ENCODE data around the gene UPF3A. TPM values are rescaled to one million over a fixed set of nuclear protein-coding genes. Genes with fewer than 3 reads are reported as not detected.

Gene UPF3A
- total and polyA plus RNA-seq, 9 of the 15 experiments (the other 6 are each of a cell fraction or from before 2014, with no cell fraction given), result 15.6 to 76.5 (median 40.9) TPM

GRCh38 chr13:114257014-114257413 is 24.4 kb upstream of the UPF3A start:
- Histone ChIP-seq H4K20me1 (replicated peaks; ENCODE audit: control insufficient read depth, insufficient read depth, low read length) (no peaks in the 10 kb centered on the region), H3K36me3 (ENCODE audit: control insufficient read depth, insufficient read depth, low read length) (peaks cover 92% of the 10 kb centered on the region), H3K4me1 (replicated peaks in 1 of 2; ENCODE audit: control insufficient read depth in 2 of 2, insufficient read depth in 2 of 2, low read length in 2 of 2) (peaks cover 0 to 2% of the 10 kb centered on the region in 2 experiments; a peak in 1 of 5 replicates), H3K9me3 (replicated peaks; ENCODE audit: control insufficient read depth, insufficient read depth, low read depth, low read length) (no peaks in the 10 kb centered on the region), H3K4me3 (no peak overlapping the region), H3K9me1 (ENCODE audit: control insufficient read depth, insufficient read depth, low read length) (no peaks in the 10 kb centered on the region), H3K9ac (ENCODE audit: insufficient read depth in 1 of 2, low read depth in 2 of 2, low read length in 2 of 2) (no peak overlapping the region), H2AFZ (ENCODE audit: low read depth, low read length) (no peak overlapping the region), H3K79me2 (ENCODE audit: control insufficient read depth, insufficient read depth, low read length) (peaks cover 2% of the 10 kb centered on the region; the same call in 1 of the 3 replicates), H3K27me3 (ENCODE audit: control insufficient read depth in 2 of 2, insufficient read depth in 2 of 2, low read length in 2 of 2) (no peaks in the 10 kb centered on the region), H3K4me2 (ENCODE audit: insufficient read depth, low read length) (no peak overlapping the region), H3K27ac (ENCODE audit: extremely low read depth, low read depth, low read length) (no peak overlapping the region)
- WGBS (ENCODE audit: insufficient coverage, low coverage, missing lambda C conversion rate), result 98% methylated on average over 4 of the region's 4 CpGs
- ATAC-seq (no peak), DNase-seq (ENCODE audit: extremely low read depth in 1 of 4, low spot score in 3 of 4) (no peak), FAIRE-seq (no peak)
- no TSS peak for BruUV-seq (replicated peaks)
- CTCF ChIA-PET (ENCODE audit: low intra/inter-chr PET ratio), result no interaction called here
- intact Hi-C loops (cut with micrococcal nuclease), result no loop called here
- POLR2A ChIA-PET, result no interaction called here
- in situ Hi-C loops (cut with MboI), result no loop called here
- TF ChIP-seq RBM34 (IDR thresholded peaks at IDR 0.05; ENCODE audit: borderline replicate concordance, insufficient read depth, low read length) (no peak), ZNF57 (CRISPR knock-in tag; IDR thresholded peaks at IDR 0.05) (no peak), ZC3H8 (IDR thresholded peaks at IDR 0.05) (no peak), BCOR (IDR thresholded peaks at IDR 0.05) (no peak), RBM25 (IDR thresholded peaks at IDR 0.05; ENCODE audit: low read depth, low read length, severe bottlenecking) (no peak), POLR2AphosphoS5 (IDR thresholded peaks at IDR 0.05; ENCODE audit: control insufficient read depth, insufficient read depth, low read depth, low read length) (no peak), AFF1 (IDR thresholded peaks at IDR 0.05; ENCODE audit: low read depth in 1 of 2, partially characterized antibody in 2 of 2) (no peak), RERE (CRISPR knock-in tag; IDR thresholded peaks at IDR 0.05; ENCODE audit: borderline replicate concordance) (no peak), SREBF1 (IDR thresholded peaks at IDR 0.05; ENCODE audit: borderline replicate concordance, low read depth, low read length) (no peak), CAMTA2 (CRISPR knock-in tag; conservative IDR thresholded peaks at IDR 0.05) (no peak), NUFIP1 (IDR thresholded peaks at IDR 0.05; ENCODE audit: partially characterized antibody) (no peak)
- TF ChIP-seq, protein P1, sequence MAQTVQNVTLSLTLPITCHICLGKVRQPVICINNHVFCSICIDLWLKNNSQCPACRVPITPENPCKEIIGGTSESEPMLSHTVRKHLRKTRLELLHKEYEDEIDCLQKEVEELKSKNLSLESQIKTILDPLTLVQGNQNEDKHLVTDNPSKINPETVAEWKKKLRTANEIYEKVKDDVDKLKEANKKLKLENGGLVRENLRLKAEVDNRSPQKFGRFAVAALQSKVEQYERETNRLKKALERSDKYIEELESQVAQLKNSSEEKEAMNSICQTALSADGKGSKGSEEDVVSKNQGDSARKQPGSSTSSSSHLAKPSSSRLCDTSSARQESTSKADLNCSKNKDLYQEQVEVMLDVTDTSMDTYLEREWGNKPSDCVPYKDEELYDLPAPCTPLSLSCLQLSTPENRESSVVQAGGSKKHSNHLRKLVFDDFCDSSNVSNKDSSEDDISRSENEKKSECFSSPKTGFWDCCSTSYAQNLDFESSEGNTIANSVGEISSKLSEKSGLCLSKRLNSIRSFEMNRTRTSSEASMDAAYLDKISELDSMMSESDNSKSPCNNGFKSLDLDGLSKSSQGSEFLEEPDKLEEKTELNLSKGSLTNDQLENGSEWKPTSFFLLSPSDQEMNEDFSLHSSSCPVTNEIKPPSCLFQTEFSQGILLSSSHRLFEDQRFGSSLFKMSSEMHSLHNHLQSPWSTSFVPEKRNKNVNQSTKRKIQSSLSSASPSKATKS (CRISPR knock-in tag; IDR thresholded peaks at IDR 0.05), result no peak

Measured in K562 (cell line).